Esophagus muscularis mucosa (tissue), 3 donors: Measurements from ENCODE around the gene IGF2BP1.

ENCODE experiments used
- CTCF ChIP-seq, 3 experiments: fragments of 200-600 bp in 2 of 3; fragments of 450-650 bp in 1 of 3; sonication (generic) in 2 of 3; IDR thresholded peaks; one replicate each; pipeline ENCODE4 v1.5.1; 2017 to 2019; ENCODE audit warnings: antibody characterized with exemption in 3 of 3, mild to moderate bottlenecking in 2 of 3, moderate library complexity in 1 of 3
- EP300 ChIP-seq: sonication (generic); formaldehyde crosslinking; IDR thresholded peaks from one replicate; pipeline ENCODE4 v1.6.1; 2017; ENCODE audit warnings: antibody characterized with exemption

GRCh38 chr17:49020609-49021008 is 23.4 kb downstream of the IGF2BP1 start:
- TF ChIP-seq CTCF (IDR thresholded peaks at IDR 0.05) (no peak), EP300 (no peak)
